Activated CD4-positive, CD25-positive, alpha-beta regulatory T cell treated with anti-CD3 and anti-CD28 coated beads, Interleukin-2, amount 50 U/mL, for 72 hours (primary cell): ENCODE measurements around the gene QSER1.
A peak's percentile ranks its signal among the peaks of the same experiment; 100 is the strongest.
"Not testable (repeated sequence)": the region's sequence is repeated elsewhere in the genome, so short reads cannot be mapped to it uniquely, and the experiment has no call there.

ENCODE experiments used
- DNase-seq: peaks from one replicate; pipeline ENCODE4 v3.0.0; 2021

QSER1 gene

GRCh38 chr11:32892355-32893092 lies at the start of gene QSER1:
TSS of gene QSER1 (plus strand) at chr11:32892811. CDS start at chr11:32893126, 315 bp downstream.
- peak; percentile 67 for DNase-seq

DNA sequence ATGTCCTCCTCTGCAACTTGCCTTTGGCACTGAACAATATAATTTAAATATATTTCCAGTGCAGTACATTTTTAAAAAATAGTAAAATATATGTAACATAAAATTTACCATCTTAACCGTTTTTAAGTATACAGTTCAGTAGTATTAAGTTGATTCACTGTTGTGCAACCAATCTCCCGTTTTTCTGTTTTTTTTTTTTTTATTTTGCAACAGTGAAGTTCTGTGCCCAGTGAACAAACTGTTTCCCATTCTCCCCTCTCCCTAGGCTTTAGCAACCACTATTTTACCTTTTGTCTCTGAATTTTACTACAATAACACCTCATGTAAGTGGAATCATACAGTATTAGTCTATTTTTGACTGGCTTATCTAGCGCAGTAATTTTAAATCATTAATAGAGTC lies 49.1 kb upstream of the QSER1 start:
- DNase-seq = no peak

- no peak for DNase-seq
Observed at GRCh38 chr11:32847511-32847910, 45.1 kb upstream of the QSER1 start.

DNA sequence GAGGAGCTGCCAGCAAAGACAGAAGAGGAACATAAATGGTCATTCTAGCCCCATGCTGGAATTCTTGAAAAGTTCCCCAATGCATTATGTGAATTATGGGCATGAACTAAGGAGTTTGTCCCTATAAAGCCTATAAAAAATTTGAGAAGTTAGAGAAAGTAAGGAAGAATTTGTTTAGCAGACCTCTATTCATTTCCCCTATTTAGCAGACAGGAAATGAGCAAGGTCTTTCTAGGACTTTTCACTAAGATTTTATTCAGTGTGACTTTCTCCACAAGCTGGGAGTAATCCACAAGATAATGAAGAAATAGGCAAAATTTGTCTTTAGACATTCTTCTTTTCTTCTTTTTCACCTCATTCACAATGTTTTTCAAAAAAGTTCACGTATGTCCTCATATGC lies 42.9 kb upstream of the QSER1 start:
- DNase-seq = no peak

GRCh38 chr11:32851251-32851650 lies 41.4 kb upstream of the QSER1 start:
- no peak for DNase-seq

GRCh38 chr11:32852207-32852606 lies 40.4 kb upstream of the QSER1 start:
- DNase-seq = no peak

- no peak for DNase-seq
Observed at GRCh38 chr11:32855601-32856000, 37.0 kb upstream of the QSER1 start.

DNA sequence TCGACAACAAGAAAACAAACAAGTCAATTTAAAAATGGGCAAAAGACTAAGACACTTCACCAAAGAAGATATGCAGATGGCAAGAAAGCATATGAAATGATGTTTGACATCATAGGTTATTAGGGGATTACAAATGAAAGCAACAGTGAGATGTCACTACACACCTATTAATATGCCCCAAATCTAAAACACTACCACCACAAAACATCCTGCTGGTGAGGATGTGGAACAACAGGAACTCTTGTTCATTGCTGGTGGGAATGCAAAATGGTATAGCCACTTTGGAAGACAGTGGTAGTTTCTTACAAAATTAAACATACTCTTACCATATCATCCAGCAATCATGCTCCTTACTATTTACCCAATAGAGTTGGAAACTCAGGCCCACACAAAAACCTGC lies 33.9 kb upstream of the QSER1 start:
- no peak for DNase-seq

- no peak for DNase-seq
Observed at GRCh38 chr11:32861850-32862577, 30.6 kb upstream of the QSER1 start.

GRCh38 chr11:32864555-32864954 lies 28.1 kb upstream of the QSER1 start:
- DNase-seq = no peak

- not testable (repeated sequence) for DNase-seq
Observed at GRCh38 chr11:32868752-32869151, 23.9 kb upstream of the QSER1 start.

DNA sequence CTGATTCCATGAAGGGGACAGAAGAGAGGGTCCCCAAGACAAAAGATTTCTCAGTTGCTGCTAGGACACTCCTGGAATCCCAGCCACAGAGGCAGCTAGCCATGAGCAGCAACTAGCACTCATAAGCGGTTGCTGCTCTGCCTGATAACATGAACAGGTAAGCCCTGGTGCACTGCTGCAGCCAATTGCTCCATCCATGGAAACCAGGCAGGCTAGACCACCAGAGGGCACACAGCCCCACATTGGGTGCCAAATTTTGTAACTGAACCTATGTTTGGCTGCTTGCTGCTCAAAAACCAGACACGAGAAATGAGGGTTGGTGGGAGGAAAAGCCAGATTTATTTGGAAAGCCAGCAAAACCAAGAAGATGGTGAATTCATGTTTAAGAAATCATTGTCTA lies 21.9 kb upstream of the QSER1 start:
- DNase-seq = no peak

DNA sequence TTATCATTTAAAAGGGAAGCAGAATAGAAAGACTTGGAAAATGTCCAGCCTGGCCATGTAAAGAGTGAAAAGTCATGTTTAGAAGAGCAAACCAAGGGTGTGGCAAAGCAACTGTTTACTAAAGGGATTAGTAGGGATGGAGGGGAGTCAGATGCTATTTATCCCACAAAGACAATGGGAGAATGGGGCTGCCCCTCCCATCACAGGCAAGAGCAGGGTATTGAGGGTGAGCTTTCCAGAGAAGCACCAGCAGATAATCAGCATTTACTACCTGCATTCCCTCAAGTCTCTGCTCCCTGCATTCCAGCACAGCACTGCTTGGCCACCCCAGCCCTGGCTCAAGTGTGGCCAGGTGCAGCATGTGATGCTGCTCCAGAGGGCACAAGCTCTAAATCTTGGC lies 18.5 kb upstream of the QSER1 start:
- DNase-seq = no peak

- no peak for DNase-seq
Observed at GRCh38 chr11:32881286-32881685, 11.3 kb upstream of the QSER1 start.

DNA sequence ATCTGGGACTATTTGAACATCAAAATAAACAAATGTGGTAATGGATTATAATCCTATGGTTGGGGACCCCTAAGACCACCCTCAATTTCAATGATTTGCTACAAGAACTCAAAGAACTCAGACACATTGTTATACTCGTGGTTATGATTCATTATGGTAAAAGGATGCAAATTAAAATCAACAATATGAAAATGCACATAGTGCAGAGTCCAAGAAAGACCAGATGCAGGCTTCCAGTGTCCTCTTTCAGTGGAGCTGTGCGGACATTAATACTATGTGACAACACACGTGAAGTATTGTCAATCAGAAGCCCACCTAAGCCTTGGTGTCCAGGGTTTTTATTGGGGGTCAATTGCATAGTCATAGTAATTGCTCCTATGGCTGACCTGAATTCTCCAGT lies 9.2 kb upstream of the QSER1 start:
- no peak for DNase-seq

DNA sequence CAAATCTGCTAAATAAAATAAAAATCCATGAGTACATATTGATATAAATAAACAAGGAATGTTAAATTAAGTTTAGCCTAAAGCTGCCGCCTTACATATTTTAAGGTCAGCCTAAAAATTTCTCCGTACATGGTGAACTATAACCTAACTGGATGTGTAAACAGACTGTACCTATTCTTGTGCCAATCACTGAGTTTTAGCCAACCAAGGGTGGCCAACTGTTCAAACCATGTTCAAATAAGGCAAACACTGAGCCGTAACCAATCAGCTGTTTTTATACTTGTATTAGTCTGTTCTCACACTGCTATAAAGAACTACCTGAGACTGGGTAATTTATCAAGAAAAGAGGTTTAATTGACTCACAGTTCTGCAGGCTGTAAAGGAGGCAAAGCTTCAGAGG lies 8.6 kb upstream of the QSER1 start:
- no peak for DNase-seq

DNA sequence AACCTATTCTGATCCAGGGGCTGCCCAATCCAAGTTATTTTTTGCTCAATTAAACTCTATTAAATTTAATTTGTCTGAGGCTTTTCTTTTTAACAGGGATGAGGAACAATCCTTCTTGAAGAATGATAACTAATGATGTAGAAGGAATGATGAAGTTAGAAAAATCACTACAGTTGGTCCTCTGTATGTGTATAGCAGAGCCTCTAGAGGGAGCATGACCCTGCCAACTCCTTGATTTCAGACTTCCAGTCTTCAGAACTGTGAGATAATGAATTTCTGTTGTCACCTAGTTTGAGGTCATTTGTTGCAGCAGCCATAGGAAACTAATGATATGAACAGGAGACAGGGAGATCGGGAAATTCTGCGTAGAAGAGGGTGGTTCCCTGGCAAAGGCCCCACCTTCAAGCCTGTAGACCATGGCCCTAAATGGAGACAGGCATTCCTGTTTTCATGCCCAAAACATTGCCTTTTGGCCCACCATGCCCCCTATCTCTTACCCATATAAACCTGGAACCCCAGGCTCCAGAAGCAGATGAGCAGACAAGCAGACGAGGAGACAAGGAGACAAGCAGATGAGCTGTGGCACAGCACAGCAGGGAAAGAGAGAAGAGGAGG lies 7.7 kb upstream of the QSER1 start:
- no peak for DNase-seq

DNA sequence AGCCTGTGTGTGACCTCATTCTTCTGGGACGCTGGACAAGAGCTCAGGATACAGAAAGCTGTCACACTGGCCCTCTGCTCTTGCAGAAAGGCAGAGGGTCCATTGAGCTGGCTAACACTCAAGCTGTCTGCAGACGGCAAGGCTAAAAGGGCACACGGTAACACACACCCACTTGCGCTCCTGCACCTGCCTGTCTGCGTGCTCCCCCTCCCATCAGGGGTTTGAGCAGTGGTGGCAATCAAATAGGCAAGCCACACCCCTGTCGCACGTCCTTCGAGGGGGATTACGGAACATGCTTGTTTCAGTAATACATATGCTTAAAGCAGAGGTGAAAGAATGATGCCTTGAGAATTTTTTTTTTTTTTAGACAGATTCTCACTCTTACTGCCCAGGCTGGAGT lies 7.1 kb upstream of the QSER1 start:
- DNase-seq = no peak

GRCh38 chr11:32886180-32886579 lies 6.4 kb upstream of the QSER1 start:
- no peak for DNase-seq

GRCh38 chr11:32887707-32888383 lies 4.8 kb upstream of the QSER1 start:
- not testable (repeated sequence) for DNase-seq

DNA sequence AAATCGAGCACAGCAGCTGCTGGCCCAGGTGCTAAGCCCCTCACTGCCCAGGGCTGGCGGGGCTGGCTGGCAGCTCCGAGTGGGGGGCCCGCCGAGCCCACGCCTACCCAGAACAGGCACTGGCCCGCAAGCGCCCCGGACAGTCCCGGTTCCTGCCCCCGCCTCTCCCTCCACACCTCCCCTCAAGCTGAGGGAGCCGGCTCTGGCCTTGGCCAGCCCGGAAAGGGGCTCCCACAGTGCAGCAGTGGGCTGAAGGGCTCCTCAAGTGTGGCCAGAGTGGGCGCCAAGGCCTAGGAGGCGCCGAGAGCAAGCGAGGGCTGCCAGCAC lies 4.3 kb upstream of the QSER1 start:
- DNase-seq = not testable (repeated sequence)

DNA sequence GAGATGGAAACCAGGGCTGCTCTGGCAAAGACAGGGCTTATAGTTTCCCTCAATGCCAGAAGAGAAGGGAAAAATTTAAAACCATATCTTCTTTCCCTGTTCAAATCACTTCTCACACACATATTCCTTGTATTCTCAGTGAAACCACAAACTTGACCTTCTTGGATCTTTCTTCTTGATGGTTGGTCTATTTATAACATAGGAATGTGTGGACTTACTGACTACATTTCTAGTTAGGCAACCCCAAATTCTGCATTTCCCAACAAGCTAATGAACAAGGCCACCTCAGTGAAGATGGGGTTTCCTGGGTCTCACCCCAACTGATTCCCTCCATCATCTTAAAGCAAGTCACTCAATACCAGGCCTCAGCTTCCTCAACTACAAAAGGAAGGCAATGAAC lies 3.8 kb upstream of the QSER1 start:
- DNase-seq = no peak

DNA sequence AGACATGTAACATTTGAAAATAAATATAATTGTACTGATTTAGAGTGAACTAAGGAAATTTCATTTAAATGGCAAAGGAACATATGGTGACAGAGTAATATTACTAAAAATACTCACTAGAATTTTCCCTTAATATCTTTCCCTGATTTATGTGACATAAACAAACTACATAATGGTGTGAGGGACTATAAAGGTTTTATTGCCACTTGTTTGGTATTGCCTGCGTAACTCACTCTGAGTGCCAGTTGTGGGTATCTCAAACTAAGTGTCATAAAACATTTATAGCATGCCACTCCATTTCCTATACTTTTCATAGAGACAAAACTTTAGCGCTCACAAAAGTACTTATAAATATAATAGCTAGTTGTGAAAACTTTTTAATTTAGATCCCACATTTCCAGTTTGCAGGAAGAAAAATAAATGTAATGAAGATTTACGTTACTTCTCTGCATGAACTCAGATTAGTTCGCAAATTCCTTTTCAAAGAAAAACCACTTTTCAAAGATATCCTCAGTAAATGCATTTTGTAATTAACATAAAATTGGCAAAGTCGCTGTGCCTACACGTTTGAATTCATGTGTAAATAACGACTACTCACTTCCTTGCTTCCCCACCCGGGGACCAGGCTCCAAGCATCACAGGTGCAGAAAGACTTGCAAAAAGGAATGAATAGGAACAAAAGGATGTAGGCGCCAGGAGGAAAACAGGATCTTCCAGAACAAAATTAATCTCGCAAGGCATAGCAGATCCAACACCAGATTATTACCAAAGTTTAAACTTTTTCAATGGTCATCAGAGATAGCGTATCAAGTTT lies 1.6 kb upstream of the QSER1 start:
- DNase-seq = no peak
